Activated T-helper 9 cell treated with anti-CD3 and anti-CD28 coated beads, Interleukin-2, amount 50 U/mL, for 16 hours (primary cell): Measurements from ENCODE around the gene CDCP1.
A peak's percentile ranks its signal among the peaks of the same experiment; 100 is the strongest.
"Not testable (repeated sequence)": the region's sequence is repeated elsewhere in the genome, so short reads cannot be mapped to it uniquely, and the experiment has no call there.

ENCODE experiments used
- DNase-seq: peaks from one replicate; pipeline ENCODE4 v3.0.0-alpha.2; 2020; ENCODE audit warnings: low read depth

The CDCP1 gene

GRCh38 chr3:45084361-45084760 is 61.8 kb downstream of the CDCP1 start:
- no peak for DNase-seq

- DNase-seq, result no peak
These were observed 63.2 kb downstream of the CDCP1 start for GRCh38 chr3:45083023-45083422.

GRCh38 chr3:45082142-45082538 is 64.0 kb downstream of the CDCP1 start:
- DNase-seq, result no peak

- no peak for DNase-seq
These were observed 64.6 kb downstream of the CDCP1 start for GRCh38 chr3:45081506-45082141.

- no peak for DNase-seq
These were observed 65.4 kb downstream of the CDCP1 start for GRCh38 chr3:45080824-45081223.

- no peak for DNase-seq
These were observed 66.5 kb downstream of the CDCP1 start for GRCh38 chr3:45079715-45080114.

- DNase-seq, result no peak
These were observed 67.2 kb downstream of the CDCP1 start for GRCh38 chr3:45078910-45079522.

GRCh38 chr3:45078256-45078655 is 67.9 kb downstream of the CDCP1 start:
- not testable (repeated sequence) for DNase-seq

- no peak for DNase-seq
These were observed 70.2 kb downstream of the CDCP1 start for GRCh38 chr3:45075821-45076625.

GRCh38 chr3:45071075-45071474 is 75.1 kb downstream of the CDCP1 start:
- no peak for DNase-seq

GRCh38 chr3:45067941-45068340 is 78.2 kb downstream of the CDCP1 start:
- DNase-seq, result no peak

GRCh38 chr3:45067486-45067885 is 78.7 kb downstream of the CDCP1 start:
- no peak for DNase-seq

- no peak for DNase-seq
These were observed 79.9 kb downstream of the CDCP1 start for GRCh38 chr3:45066109-45066801.

GRCh38 chr3:45065373-45065720 is 80.8 kb downstream of the CDCP1 start:
- DNase-seq, result no peak

GRCh38 chr3:45064512-45065372 is 81.4 kb downstream of the CDCP1 start:
- DNase-seq, result peak; percentile 22

GRCh38 chr3:45062697-45063070 is 83.5 kb downstream of the CDCP1 start:
- no peak for DNase-seq

GRCh38 chr3:45060165-45060892 is 85.8 kb downstream of the CDCP1 start:
- DNase-seq, result no peak

- DNase-seq, result no peak
These were observed 87.0 kb downstream of the CDCP1 start for GRCh38 chr3:45059132-45059531.

GRCh38 chr3:45057557-45057956 is 88.6 kb downstream of the CDCP1 start:
- no peak for DNase-seq

- no peak for DNase-seq
These were observed 89.4 kb downstream of the CDCP1 start for GRCh38 chr3:45056608-45057301.
